ENCODE results near the gene PODXL.

The PODXL gene

GRCh38 chr7:131556053-131556908, at the start of gene PODXL:
Gene PODXL, minus strand, starts transcription at chr7:131556628. Its CDS starts 269 bp downstream, at chr7:131556359.
- DNase-seq (ENCODE audit: low spot score): peak; percentile 53

- no peak for DNase-seq (ENCODE audit: low spot score)
Observed at GRCh38 chr7:131605280-131605878, 49.0 kb upstream of the PODXL start.

DNA sequence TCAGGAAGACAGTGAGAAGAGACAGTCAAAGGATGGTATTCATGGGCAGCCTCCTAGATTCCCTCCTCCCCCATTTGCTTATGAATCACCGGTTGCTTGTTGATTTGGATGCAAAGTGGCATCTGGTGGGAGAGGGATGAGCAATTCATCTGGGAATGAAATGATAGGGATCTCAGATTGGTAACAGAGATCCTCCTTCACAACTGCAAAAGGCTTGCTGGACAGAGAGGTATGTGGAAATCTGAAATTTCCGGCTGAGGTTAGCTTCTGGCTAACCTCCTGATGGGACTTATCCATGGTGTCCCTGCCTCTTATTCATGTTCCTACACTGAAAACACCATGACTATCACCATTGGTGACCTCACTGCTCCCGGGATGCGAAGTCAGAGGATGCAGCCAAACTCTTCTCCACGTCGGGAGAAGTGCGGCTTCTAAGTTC, 48.4 kb upstream of the PODXL start:
- no peak for DNase-seq (ENCODE audit: low spot score)

- no peak for DNase-seq (ENCODE audit: low spot score)
Observed at GRCh38 chr7:131603932-131604331, 47.5 kb upstream of the PODXL start.

- no peak for DNase-seq (ENCODE audit: low spot score)
Observed at GRCh38 chr7:131602994-131603372, 46.6 kb upstream of the PODXL start.

DNA sequence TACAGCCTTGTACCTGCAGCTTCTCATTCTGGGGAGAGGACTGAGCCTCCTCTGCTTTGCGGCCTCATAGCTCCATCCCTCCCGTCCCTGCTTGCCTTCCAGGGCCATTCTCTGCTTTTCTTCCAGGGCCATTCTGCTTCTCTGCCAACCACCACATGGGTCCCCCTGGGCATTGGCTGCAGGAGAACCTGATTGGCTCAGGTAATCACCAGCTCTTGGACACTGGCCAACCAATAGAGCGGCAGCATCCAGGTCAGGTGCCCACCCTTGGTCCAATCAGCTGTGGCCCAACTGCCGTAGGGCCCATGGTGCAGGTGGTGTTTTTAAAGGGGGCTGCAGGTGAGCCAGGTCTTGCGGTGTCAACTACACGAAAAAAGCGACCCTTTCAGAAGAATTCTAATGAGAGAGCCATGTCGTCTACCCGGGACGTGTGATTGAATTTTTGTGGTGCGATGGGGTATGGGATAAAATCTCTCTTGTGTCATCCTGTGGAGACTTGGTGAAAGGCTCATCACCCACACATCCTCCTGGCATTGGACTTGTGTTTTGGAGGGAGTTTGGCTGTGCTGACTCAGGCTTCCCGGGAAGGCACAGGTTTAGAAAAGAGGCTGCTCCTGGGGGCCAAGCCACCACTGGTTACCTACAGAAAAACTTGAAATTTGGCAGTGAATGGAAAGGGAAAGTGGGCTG, 46.0 kb upstream of the PODXL start:
- DNase-seq (ENCODE audit: low spot score): no peak

- no peak for DNase-seq (ENCODE audit: low spot score)
Observed at GRCh38 chr7:131600085-131600881, 43.9 kb upstream of the PODXL start.

DNA sequence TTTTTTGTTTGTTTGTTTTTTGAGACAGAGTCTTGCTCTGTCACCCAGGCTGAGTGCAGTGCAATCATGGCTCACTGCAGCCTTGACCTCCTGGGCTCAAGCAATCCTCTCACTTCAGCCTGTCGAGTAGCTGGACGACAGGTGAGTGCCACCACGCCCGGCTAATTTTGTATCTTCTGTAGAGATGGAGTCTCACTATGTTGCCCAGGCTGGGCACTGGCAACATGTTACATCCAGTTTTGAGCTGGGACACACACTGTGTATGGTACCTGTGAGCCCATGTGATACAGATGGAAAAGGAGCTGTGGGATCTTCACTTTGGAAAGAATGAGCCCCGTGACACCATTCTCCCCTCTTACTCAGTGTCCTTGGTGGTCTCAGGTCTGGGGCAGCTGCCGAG, 40.4 kb upstream of the PODXL start:
- DNase-seq (ENCODE audit: low spot score): no peak

GRCh38 chr7:131595699-131596098, 39.3 kb upstream of the PODXL start:
- no peak for DNase-seq (ENCODE audit: low spot score)

- DNase-seq (ENCODE audit: low spot score): no peak
Observed at GRCh38 chr7:131591687-131592319, 35.4 kb upstream of the PODXL start.

- DNase-seq (ENCODE audit: low spot score): no peak
Observed at GRCh38 chr7:131587315-131587923, 31.0 kb upstream of the PODXL start.

DNA sequence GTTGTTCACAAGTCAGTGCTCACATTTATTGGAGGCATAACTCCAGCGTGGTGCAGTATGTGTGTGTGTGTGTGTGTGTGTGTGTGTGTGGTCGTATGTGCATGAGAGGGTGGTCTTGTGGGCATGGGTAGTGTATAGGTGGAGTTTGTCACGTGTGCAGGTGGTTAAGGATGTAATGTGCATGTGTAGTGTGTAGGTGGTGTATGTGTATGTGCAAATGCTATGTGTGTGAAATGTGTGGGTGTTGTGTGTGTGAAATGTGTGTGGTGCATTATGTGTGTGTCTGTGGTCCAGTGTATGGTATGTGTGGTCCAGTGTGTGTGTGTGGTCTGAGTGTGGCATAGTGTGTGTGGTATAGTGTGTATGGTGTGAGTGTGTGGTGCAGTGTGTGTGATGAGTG, 30.3 kb upstream of the PODXL start:
- no peak for DNase-seq (ENCODE audit: low spot score)

GRCh38 chr7:131586259-131586658, 29.8 kb upstream of the PODXL start:
- DNase-seq (ENCODE audit: low spot score): no peak

- DNase-seq (ENCODE audit: low spot score): no peak
Observed at GRCh38 chr7:131583430-131583829, 27.0 kb upstream of the PODXL start.

DNA sequence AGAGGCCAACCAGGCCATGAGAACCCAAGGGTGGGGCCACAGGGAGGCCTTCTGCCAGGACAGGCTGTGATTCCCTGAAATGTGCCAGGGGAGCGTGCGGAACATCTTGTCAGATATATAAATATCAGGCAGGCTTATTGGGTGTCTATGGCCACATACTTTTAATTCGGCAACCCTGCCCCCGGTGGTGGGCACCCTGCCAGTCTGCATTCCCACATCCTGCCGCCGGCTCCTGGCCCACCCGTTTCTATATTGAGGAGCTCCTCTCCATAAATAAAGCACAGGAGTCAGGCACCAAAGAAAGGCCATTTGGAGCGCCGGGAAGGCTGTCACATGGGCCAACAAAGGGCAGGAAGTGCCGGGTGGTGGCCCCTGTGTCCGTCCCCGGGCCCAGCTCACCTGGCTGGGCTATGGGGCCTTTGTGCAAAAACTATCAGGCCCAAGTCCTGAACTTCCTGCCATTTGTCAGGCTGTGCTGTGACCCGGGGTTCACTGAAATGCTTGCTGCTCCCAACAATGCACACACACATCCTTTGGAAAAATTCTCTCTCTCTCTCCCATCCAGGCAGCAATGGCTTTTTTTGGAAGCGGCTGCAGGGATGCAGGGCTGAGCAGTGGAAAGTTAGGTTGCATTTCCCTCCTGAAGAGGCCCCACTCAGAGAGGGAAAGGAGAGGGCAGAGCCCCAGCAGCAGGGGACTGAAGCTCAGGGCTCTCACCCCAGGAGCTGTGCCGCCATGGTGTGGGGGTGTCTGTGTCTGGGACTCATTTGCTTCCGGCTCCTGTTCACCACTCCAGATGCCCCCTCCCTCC, 25.0 kb upstream of the PODXL start:
- no peak for DNase-seq (ENCODE audit: low spot score)

DNA sequence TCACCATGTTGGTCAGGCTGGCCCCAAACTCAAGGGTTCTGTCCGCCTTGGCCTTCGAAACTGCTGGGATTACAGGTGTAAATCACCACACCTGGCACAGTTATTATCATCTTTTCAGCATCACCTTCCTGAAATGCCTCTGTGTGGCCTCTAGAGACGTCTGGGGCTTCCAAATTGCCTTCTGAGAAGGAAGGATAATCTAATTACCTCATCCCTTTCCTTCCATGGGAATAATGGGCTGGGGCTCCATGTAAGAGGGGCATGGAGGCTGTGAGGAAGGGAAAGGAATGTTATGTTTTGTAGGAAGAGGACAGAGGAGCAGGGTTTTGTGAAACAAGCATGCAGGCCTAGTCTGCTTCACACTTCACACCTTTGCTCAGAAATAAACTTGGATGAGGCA, 22.2 kb upstream of the PODXL start:
- DNase-seq (ENCODE audit: low spot score): no peak

DNA sequence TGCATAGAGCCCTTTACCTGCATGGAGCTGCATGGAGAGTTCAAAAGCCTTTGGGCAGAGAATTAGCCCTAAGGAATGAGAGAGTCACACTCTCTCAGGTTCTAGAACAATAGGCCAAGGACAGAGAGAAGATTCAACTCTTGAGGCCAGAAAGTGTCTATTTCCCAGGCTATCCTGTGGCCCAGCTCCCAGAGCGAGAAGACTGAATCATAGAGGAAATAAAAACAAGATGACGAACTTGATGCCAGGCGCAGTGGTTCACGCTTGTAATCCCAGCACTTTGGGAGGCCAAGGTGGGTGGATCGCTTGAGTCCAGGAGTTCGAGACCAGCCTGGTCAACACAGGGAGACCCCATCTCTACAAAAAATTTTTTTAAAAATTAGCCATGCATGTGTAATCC, 18.3 kb upstream of the PODXL start:
- DNase-seq (ENCODE audit: low spot score): no peak

GRCh38 chr7:131570401-131570800, 14.0 kb upstream of the PODXL start:
- no peak for DNase-seq (ENCODE audit: low spot score)

- no peak for DNase-seq (ENCODE audit: low spot score)
Observed at GRCh38 chr7:131568970-131569369, 12.5 kb upstream of the PODXL start.

GRCh38 chr7:131568510-131568909, 12.1 kb upstream of the PODXL start:
- no peak for DNase-seq (ENCODE audit: low spot score)

All from activated CD4-positive, alpha-beta T cell treated with anti-CD3 and anti-CD28 coated beads, Interleukin-2, Interleukin-4, amounts not matched to agents 100 ng/mL and 50 ng/mL, durations not matched to agents 16 hours and 8 hours (primary cell).